KMS-11 (cell line): ENCODE data around the gene QTRT2.

Experiments
- H2AFZ ChIP-seq: fragments of 200-600 bp; sonication (generic); 2 replicates; pipeline ENCODE4 v1.6.1; 2016; ENCODE audit warnings: antibody characterized with exemption, mixed run types, low read depth
- H3K27ac ChIP-seq: fragments of 200-600 bp; sonication (generic); 2 replicates; pipeline ENCODE4 v1.6.1; 2016; ENCODE audit warnings: mild to moderate bottlenecking, mixed run types
- H3K27me3 ChIP-seq: fragments of 200-600 bp; sonication (generic); 2 replicates; pipeline ENCODE4 v1.6.1; 2017; ENCODE audit warnings: mild to moderate bottlenecking, low read depth, mixed run types, moderate library complexity; ENCODE audit not compliant: insufficient read depth
- H3K36me3 ChIP-seq: fragments of 200-600 bp; sonication (generic); 2 replicates; pipeline ENCODE4 v1.6.1; 2017; ENCODE audit warnings: mild to moderate bottlenecking, mixed run types; ENCODE audit not compliant: insufficient read depth
- H3K4me1 ChIP-seq: fragments of 200-600 bp; sonication (generic); 2 replicates; pipeline ENCODE4 v1.6.1; 2016; ENCODE audit warnings: mild to moderate bottlenecking, low read depth, mixed run types; ENCODE audit not compliant: poor library complexity, severe bottlenecking
- H3K4me2 ChIP-seq: fragments of 200-600 bp; sonication (generic); 2 replicates; pipeline ENCODE4 v1.7.0; 2016; ENCODE audit warnings: mild to moderate bottlenecking, mixed run types
- H3K4me3 ChIP-seq: fragments of 200-600 bp; sonication (generic); IDR thresholded peaks from 2 replicates; pipeline ENCODE4 v1.6.1; 2017; ENCODE audit warnings: low read depth, low read length, mixed read lengths; ENCODE audit not compliant: insufficient read depth
- H3K79me2 ChIP-seq: fragments of 200-600 bp; sonication (generic); 2 replicates; pipeline ENCODE4 v1.6.1; 2016; ENCODE audit warnings: low read depth, mixed run types; ENCODE audit not compliant: insufficient read depth
- H3K9ac ChIP-seq: fragments of 200-600 bp; sonication (generic); 2 replicates; pipeline ENCODE4 v1.6.1; 2016; ENCODE audit warnings: mild to moderate bottlenecking, mixed run types
- H4K20me1 ChIP-seq: fragments of 200-600 bp; sonication (generic); 2 replicates; pipeline ENCODE4 v1.6.1; 2016; ENCODE audit warnings: mild to moderate bottlenecking, mixed run types; ENCODE audit not compliant: insufficient read depth
- CTCF ChIP-seq: fragments of 200-600 bp; sonication (generic); conservative IDR thresholded peaks from 2 replicates; pipeline ENCODE4 v1.6.1; 2017; ENCODE audit warnings: low read depth, mild to moderate bottlenecking, antibody characterized with exemption, low read length, moderate library complexity, mixed read lengths

Gene QTRT2

GRCh38 chr3:114092151-114093015, 35.8 kb downstream of the QTRT2 start:
- no peak overlapping the region for H3K9ac ChIP-seq
- H3K36me3 ChIP-seq = no peaks in the 10 kb centered on the region
- no peak overlapping the region for H2AFZ ChIP-seq
- no peak for TF ChIP-seq CTCF
- no peak overlapping the region for H3K4me3 ChIP-seq
- no peaks in the 10 kb centered on the region for H4K20me1 ChIP-seq
- no peak overlapping the region for H3K27ac ChIP-seq
- no peaks in the 10 kb centered on the region for H3K4me1 ChIP-seq
- no peaks in the 10 kb centered on the region for H3K27me3 ChIP-seq
- no peak overlapping the region for H3K4me2 ChIP-seq
- H3K79me2 ChIP-seq = no peaks in the 10 kb centered on the region

DNA sequence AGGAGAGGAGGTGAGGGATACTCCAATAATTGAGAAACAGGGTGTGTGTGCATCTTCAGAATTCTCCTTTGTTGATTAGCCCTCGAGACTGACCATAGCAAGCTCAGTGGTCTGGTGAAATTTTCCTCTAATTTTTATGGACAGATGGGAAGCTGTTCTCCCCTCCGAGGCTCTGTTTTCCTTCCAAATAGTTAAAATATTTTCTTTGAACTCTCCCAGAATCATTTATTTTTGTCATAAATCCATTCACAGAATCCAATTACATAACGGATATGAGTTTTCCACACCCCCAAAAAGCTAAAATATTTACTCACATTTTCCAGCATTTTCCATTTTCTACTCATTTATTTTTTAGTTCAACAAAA, 36.5 kb downstream of the QTRT2 start:
- H3K4me1 ChIP-seq = no peaks in the 10 kb centered on the region
- H3K79me2 ChIP-seq = no peaks in the 10 kb centered on the region
- H2AFZ ChIP-seq = no peak overlapping the region
- H3K4me3 ChIP-seq = no peak overlapping the region
- TF ChIP-seq CTCF = no peak
- H3K27ac ChIP-seq = no peak overlapping the region
- H3K36me3 ChIP-seq = no peaks in the 10 kb centered on the region
- no peak overlapping the region for H3K4me2 ChIP-seq
- H4K20me1 ChIP-seq = no peaks in the 10 kb centered on the region
- no peak overlapping the region for H3K9ac ChIP-seq
- no peaks in the 10 kb centered on the region for H3K27me3 ChIP-seq

- Histone ChIP-seq H2AFZ (no peak overlapping the region), H4K20me1 (no peaks in the 10 kb centered on the region), H3K27ac (no peak overlapping the region), H3K79me2 (no peaks in the 10 kb centered on the region), H3K27me3 (no peaks in the 10 kb centered on the region), H3K4me3 (no peak overlapping the region), H3K36me3 (no peaks in the 10 kb centered on the region), H3K9ac (no peak overlapping the region), H3K4me1 (no peaks in the 10 kb centered on the region), H3K4me2 (no peak overlapping the region)
- TF ChIP-seq CTCF = no peak
Observed at GRCh38 chr3:114093596-114093995, 37.1 kb downstream of the QTRT2 start.

DNA sequence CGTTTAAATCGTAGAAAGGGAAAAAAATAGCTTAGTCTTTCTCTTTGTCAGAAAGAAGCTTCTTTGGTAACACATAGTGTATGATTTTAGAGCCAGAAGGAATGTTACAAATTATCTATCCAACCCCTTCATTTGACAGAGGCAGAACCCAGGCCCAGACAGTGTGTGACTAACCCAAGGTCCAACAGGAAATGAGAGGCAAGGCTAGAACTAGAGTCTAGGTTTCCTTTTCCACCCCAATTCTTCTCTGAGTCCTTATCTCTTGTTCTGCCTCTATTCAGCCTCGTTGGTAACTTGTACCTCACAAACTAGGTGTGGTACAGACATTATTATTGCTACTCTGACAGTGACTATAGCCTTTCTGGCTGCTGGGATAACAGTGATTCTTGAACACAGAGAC, 39.3 kb downstream of the QTRT2 start:
- Histone ChIP-seq H3K9ac (no peak overlapping the region), H4K20me1 (no peaks in the 10 kb centered on the region), H3K4me3 (no peak overlapping the region), H3K4me2 (no peak overlapping the region), H3K79me2 (no peaks in the 10 kb centered on the region), H3K36me3 (no peaks in the 10 kb centered on the region), H3K4me1 (no peaks in the 10 kb centered on the region), H3K27me3 (no peaks in the 10 kb centered on the region), H2AFZ (no peak overlapping the region), H3K27ac (no peak overlapping the region)
- TF ChIP-seq CTCF = no peak
